ENCODE measurements around the gene PLXNA4.

PLXNA4 gene

GRCh38 chr7:132618956-132619305 is 42.7 kb upstream of the PLXNA4 start:
- no peaks in the 10 kb centered on the region for H3K79me1 ChIP-seq (ENCODE audit: low read length)
- H3K4me3 ChIP-seq (ENCODE audit: low read depth, low read length): no peak overlapping the region
- H3K4me2 ChIP-seq (ENCODE audit: low read length): no peak overlapping the region
- no peak overlapping the region for H3K14ac ChIP-seq (ENCODE audit: low read length)
- no peak overlapping the region for H3K9ac ChIP-seq (ENCODE audit: low read length)
- no peak overlapping the region for H4K8ac ChIP-seq (ENCODE audit: low read depth, low read length)
- no peak overlapping the region for H2AK5ac ChIP-seq (ENCODE audit: low read length)
- WGBS (ENCODE audit: extremely low coverage, insufficient coverage, insufficient read length): no CpG with 5 or more reads among the region's 2 CpGs
- no peaks in the 10 kb centered on the region for H3K79me2 ChIP-seq (ENCODE audit: control insufficient read depth, insufficient read depth, low read length, poor library complexity)
- H3K27ac ChIP-seq (ENCODE audit: low read depth, low read length): no peak overlapping the region
- H3K23ac ChIP-seq (ENCODE audit: low read length): no peak overlapping the region
- H3K36me3 ChIP-seq (ENCODE audit: control insufficient read depth in 1 of 2, insufficient read depth in 2 of 2, low read length in 2 of 2): no peaks in the 10 kb centered on the region
- no peak overlapping the region for H2BK5ac ChIP-seq (ENCODE audit: low read depth, low read length, poor library complexity)
- no peak overlapping the region for H2AFZ ChIP-seq (ENCODE audit: insufficient read depth, low read length, poor library complexity)
- H3K18ac ChIP-seq (ENCODE audit: low read length): no peak overlapping the region
- no peak overlapping the region for H4K12ac ChIP-seq (ENCODE audit: low read depth, low read length)
- H3K4me1 ChIP-seq (ENCODE audit: control insufficient read depth in 1 of 2, insufficient read depth in 2 of 2, low read length in 2 of 2): peaks cover 0 to 4% of the 10 kb centered on the region in 2 experiments
- DNase-seq: no peak
- no peaks in the 10 kb centered on the region for H3K27me3 ChIP-seq (ENCODE audit: insufficient read depth, low read length)
- H3K9me3 ChIP-seq (ENCODE audit: insufficient read depth, low read depth, low read length): peaks cover 1% of the 10 kb centered on the region
- H3K4ac ChIP-seq (ENCODE audit: low read depth, low read length): no peak overlapping the region
- no peak overlapping the region for H2BK120ac ChIP-seq (ENCODE audit: insufficient read depth, low read length, poor library complexity)
- no peak overlapping the region for H2BK12ac ChIP-seq (ENCODE audit: low read length)
- H4K91ac ChIP-seq (ENCODE audit: low read depth, low read length): no peak overlapping the region

- no peak overlapping the region for H3K9ac ChIP-seq (ENCODE audit: low read length)
- H2AFZ ChIP-seq (ENCODE audit: insufficient read depth, low read length, poor library complexity): no peak overlapping the region
- H3K27me3 ChIP-seq (ENCODE audit: insufficient read depth, low read length): no peaks in the 10 kb centered on the region
- no peak overlapping the region for H3K4ac ChIP-seq (ENCODE audit: low read depth, low read length)
- H3K79me1 ChIP-seq (ENCODE audit: low read length): no peaks in the 10 kb centered on the region
- no CpG with 5 or more reads among the region's 2 CpGs for WGBS (ENCODE audit: extremely low coverage, insufficient coverage, insufficient read length)
- H2BK5ac ChIP-seq (ENCODE audit: low read depth, low read length, poor library complexity): no peak overlapping the region
- no peak for DNase-seq
- H3K36me3 ChIP-seq (ENCODE audit: control insufficient read depth in 1 of 2, insufficient read depth in 2 of 2, low read length in 2 of 2): no peaks in the 10 kb centered on the region
- no peak overlapping the region for H2BK12ac ChIP-seq (ENCODE audit: low read length)
- H4K8ac ChIP-seq (ENCODE audit: low read depth, low read length): no peak overlapping the region
- H3K79me2 ChIP-seq (ENCODE audit: control insufficient read depth, insufficient read depth, low read length, poor library complexity): no peaks in the 10 kb centered on the region
- no peak overlapping the region for H3K14ac ChIP-seq (ENCODE audit: low read length)
- no peak overlapping the region for H3K27ac ChIP-seq (ENCODE audit: low read depth, low read length)
- peaks cover 0 to 4% of the 10 kb centered on the region in 2 experiments for H3K4me1 ChIP-seq (ENCODE audit: control insufficient read depth in 1 of 2, insufficient read depth in 2 of 2, low read length in 2 of 2)
- no peak overlapping the region for H3K23ac ChIP-seq (ENCODE audit: low read length)
- no peak overlapping the region for H4K12ac ChIP-seq (ENCODE audit: low read depth, low read length)
- H3K4me2 ChIP-seq (ENCODE audit: low read length): no peak overlapping the region
- H3K9me3 ChIP-seq (ENCODE audit: insufficient read depth, low read depth, low read length): peaks cover 1% of the 10 kb centered on the region
- no peak overlapping the region for H2AK5ac ChIP-seq (ENCODE audit: low read length)
- H2BK120ac ChIP-seq (ENCODE audit: insufficient read depth, low read length, poor library complexity): no peak overlapping the region
- no peak overlapping the region for H3K4me3 ChIP-seq (ENCODE audit: low read depth, low read length)
- no peak overlapping the region for H4K91ac ChIP-seq (ENCODE audit: low read depth, low read length)
- H3K18ac ChIP-seq (ENCODE audit: low read length): no peak overlapping the region
Measured at GRCh38 chr7:132618271-132618955, 42.1 kb upstream of the PLXNA4 start.

GRCh38 chr7:132614428-132615318 is 38.4 kb upstream of the PLXNA4 start:
- Histone ChIP-seq H3K36me3 (ENCODE audit: control insufficient read depth in 1 of 2, insufficient read depth in 2 of 2, low read length in 2 of 2) (no peaks in the 10 kb centered on the region), H3K9me3 (ENCODE audit: insufficient read depth, low read depth, low read length) (peaks cover 1% of the 10 kb centered on the region), H3K4me3 (ENCODE audit: low read depth, low read length) (peak overlapping the region; percentile 31), H3K23ac (ENCODE audit: low read length) (no peak overlapping the region), H3K18ac (ENCODE audit: low read length) (no peak overlapping the region), H3K27me3 (ENCODE audit: insufficient read depth, low read length) (no peaks in the 10 kb centered on the region), H4K91ac (ENCODE audit: low read depth, low read length) (no peak overlapping the region), H3K4ac (ENCODE audit: low read depth, low read length) (no peak overlapping the region), H3K27ac (ENCODE audit: low read depth, low read length) (no peak overlapping the region), H2BK5ac (ENCODE audit: low read depth, low read length, poor library complexity) (no peak overlapping the region), H4K8ac (ENCODE audit: low read depth, low read length) (no peak overlapping the region), H3K4me2 (ENCODE audit: low read length) (peak overlapping the region; percentile 60), H3K79me1 (ENCODE audit: low read length) (no peaks in the 10 kb centered on the region), H3K14ac (ENCODE audit: low read length) (no peak overlapping the region), H2AFZ (ENCODE audit: insufficient read depth, low read length, poor library complexity) (no peak overlapping the region), H4K12ac (ENCODE audit: low read depth, low read length) (no peak overlapping the region), H3K4me1 (ENCODE audit: control insufficient read depth in 1 of 2, insufficient read depth in 2 of 2, low read length in 2 of 2) (peaks cover 0 to 4% of the 10 kb centered on the region in 2 experiments), H3K79me2 (ENCODE audit: control insufficient read depth, insufficient read depth, low read length, poor library complexity) (no peaks in the 10 kb centered on the region), H2BK12ac (ENCODE audit: low read length) (no peak overlapping the region), H2AK5ac (ENCODE audit: low read length) (no peak overlapping the region), H3K9ac (ENCODE audit: low read length) (no peak overlapping the region), H2BK120ac (ENCODE audit: insufficient read depth, low read length, poor library complexity) (no peak overlapping the region)
- WGBS (ENCODE audit: extremely low coverage, insufficient coverage, insufficient read length): no CpG with 5 or more reads among the region's 25 CpGs
- DNase-seq: no peak

- Histone ChIP-seq H3K23ac (ENCODE audit: low read length) (no peak overlapping the region), H2BK5ac (ENCODE audit: low read depth, low read length, poor library complexity) (no peak overlapping the region), H2BK12ac (ENCODE audit: low read length) (no peak overlapping the region), H3K79me2 (ENCODE audit: control insufficient read depth, insufficient read depth, low read length, poor library complexity) (no peaks in the 10 kb centered on the region), H3K27me3 (ENCODE audit: insufficient read depth, low read length) (no peaks in the 10 kb centered on the region), H3K18ac (ENCODE audit: low read length) (no peak overlapping the region), H3K79me1 (ENCODE audit: low read length) (no peaks in the 10 kb centered on the region), H3K9me3 (ENCODE audit: insufficient read depth, low read depth, low read length) (peaks cover 1% of the 10 kb centered on the region), H3K9ac (ENCODE audit: low read length) (no peak overlapping the region), H4K12ac (ENCODE audit: low read depth, low read length) (no peak overlapping the region), H3K4me3 (ENCODE audit: low read depth, low read length) (no peak overlapping the region), H4K91ac (ENCODE audit: low read depth, low read length) (no peak overlapping the region), H3K14ac (ENCODE audit: low read length) (no peak overlapping the region), H2AFZ (ENCODE audit: insufficient read depth, low read length, poor library complexity) (no peak overlapping the region), H3K4ac (ENCODE audit: low read depth, low read length) (no peak overlapping the region), H3K4me2 (ENCODE audit: low read length) (no peak overlapping the region), H3K36me3 (ENCODE audit: control insufficient read depth in 1 of 2, insufficient read depth in 2 of 2, low read length in 2 of 2) (no peaks in the 10 kb centered on the region), H2AK5ac (ENCODE audit: low read length) (no peak overlapping the region), H3K27ac (ENCODE audit: low read depth, low read length) (no peak overlapping the region), H3K4me1 (ENCODE audit: control insufficient read depth in 1 of 2, insufficient read depth in 2 of 2, low read length in 2 of 2) (peaks cover 0 to 4% of the 10 kb centered on the region in 2 experiments), H2BK120ac (ENCODE audit: insufficient read depth, low read length, poor library complexity) (no peak overlapping the region), H4K8ac (ENCODE audit: low read depth, low read length) (no peak overlapping the region)
- DNase-seq: no peak
- WGBS (ENCODE audit: extremely low coverage, insufficient coverage, insufficient read length): no CpG with 5 or more reads among the region's 2 CpGs
Measured at GRCh38 chr7:132613737-132614136, 37.5 kb upstream of the PLXNA4 start.

All from trophoblast cell (in vitro differentiated cells and primary cell).